Urothelium cell line (cell line): ENCODE data around the gene TOPBP1.
"Not testable (repeated sequence)": the region's sequence is repeated elsewhere in the genome, so short reads cannot be mapped to it uniquely, and the experiment has no call there.

ENCODE experiments used
- DNase-seq: peaks from one replicate; pipeline ENCODE4 v3.0.0; 2011; ENCODE audit warnings: low spot score, mixed read lengths
- FAIRE-seq: peaks from 2 replicates; lab custom pipeline; 2011; peaks lifted over from hg19 to GRCh38; lab: Jason Lieb, UNC

TOPBP1 gene

DNA sequence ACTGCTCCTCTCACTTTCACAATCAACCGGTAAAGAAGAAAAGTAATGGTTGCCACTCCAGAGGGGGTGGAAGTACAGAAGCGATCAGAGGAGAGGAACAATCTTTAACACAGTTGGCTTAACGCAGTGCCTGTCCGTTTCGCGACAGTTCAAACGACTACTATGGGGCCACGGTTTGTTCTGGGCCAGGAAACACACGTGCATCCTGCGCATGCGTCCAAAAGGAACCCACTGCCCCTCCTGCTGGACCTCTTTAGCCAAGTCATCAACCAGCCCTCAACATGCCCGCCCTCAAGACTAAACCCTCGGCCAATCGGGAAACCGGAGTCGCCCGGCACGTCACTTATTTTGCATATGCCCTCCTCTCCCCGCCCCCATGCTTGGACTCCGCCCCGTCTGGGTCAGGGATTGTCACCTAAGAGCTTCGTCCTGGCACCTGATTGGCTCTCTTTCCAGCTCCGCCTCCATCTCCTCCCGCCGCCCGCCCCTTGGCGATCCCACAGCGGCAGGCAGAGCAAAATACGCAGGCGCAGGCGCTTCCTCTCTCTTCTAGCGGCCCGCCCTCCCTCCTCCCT is 88.6 kb downstream of the TOPBP1 start:
- FAIRE-seq = peak; percentile 67
- peak; percentile 96 for DNase-seq

- FAIRE-seq (no peak), DNase-seq (no peak)
Observed at GRCh38 chr3:133572158-133573053, 89.3 kb downstream of the TOPBP1 start.

- DNase-seq (no peak), FAIRE-seq (no peak)
Observed at GRCh38 chr3:133570937-133571320, 90.8 kb downstream of the TOPBP1 start.

DNA sequence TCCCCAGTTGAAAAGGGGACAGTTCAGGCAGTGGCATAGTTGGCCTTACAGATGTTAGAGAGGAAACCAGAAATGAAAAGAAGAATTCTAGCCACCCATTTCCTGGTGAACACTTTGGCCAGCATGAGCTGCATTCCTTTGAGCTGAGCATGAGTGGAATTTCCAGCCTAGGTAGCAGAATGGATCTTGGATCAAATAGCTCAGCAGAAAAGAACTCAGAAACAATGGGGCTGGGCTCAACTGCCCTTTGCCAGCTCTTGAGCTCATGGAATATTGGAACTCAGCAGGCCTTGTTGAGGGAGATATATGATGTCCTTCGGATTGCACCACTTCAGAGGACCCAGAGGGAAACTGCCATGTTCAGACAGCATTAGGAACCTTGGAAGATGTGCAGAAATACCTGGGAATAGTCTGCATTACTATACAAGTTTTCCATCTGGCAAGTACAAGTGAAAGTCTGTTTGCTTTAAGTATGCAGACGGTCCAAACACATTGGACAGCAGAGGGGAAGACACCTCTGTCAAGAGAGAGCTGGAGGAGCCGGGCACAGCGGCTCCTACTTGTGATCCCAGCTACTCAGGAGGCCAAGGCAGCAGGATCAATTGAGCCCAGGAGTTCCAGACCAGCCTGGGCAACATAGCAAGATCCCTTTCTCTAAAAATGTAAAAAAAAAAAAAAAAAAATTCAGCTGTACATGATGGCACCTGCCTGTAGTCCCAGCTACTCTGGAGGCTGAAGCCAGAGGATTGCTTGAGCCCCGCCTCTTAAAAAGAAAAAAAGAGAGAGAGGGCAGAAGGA is 91.4 kb downstream of the TOPBP1 start:
- FAIRE-seq (no peak), DNase-seq (peak; percentile 57)

DNA sequence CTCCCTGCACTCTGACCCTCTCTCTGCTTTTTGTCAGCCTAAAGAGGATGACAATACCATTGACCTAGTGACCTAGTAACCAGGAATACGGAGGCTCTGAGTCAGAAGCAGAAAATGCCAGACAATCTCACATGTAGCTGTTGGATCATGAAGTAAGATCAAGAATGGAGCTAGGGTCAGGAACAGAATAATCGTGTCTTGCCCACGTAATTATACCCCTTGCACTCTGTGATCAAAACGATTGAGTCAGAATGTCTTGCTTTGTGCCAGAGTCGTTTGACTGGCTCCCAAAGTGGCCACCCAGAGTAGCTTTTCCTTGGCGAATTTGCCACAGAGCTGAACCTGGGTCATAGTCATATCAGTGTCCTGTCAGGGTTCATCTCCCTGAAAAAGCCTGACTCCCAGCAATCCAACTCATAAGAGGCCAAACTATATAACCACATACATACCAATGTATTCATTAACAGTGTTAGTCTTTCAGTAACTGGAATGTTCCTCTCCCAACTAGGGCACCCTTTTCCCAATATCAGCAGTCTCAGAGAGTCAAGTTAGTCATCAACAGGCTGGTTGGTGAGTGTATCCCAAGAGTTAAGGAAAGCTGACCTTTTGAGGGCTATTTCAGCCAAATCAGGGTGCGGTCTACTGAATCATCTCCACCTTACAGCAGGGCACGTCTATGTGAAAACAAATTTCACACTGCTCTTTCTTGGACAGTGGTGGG is 93.3 kb downstream of the TOPBP1 start:
- FAIRE-seq = no peak

GRCh38 chr3:133563816-133564215 is 97.9 kb downstream of the TOPBP1 start:
- DNase-seq (no peak), FAIRE-seq (no peak)

More for the DNA sequence above, 93.3 kb downstream of the TOPBP1 start:
- DNase-seq = peak; percentile 58

DNA sequence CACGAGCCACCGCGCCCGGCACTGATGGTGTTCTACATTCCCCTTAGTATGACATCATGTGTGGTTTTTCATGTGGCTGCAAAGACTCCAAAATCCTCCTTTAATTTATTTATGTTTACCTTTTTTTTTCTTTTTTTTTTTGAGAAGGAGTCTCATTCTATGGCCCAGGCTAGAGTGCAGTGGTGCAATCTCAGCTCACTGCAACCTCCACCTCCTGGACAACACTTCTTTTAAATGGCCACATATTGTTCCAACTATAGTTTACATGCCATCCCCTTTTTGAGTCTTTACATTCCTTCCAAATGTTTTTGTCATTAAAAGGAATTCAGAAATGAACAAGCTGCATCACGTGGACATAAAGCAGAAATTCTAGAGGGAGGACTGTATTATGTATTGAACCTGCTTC is 98.6 kb downstream of the TOPBP1 start:
- no peak for FAIRE-seq
- no peak for DNase-seq

DNA sequence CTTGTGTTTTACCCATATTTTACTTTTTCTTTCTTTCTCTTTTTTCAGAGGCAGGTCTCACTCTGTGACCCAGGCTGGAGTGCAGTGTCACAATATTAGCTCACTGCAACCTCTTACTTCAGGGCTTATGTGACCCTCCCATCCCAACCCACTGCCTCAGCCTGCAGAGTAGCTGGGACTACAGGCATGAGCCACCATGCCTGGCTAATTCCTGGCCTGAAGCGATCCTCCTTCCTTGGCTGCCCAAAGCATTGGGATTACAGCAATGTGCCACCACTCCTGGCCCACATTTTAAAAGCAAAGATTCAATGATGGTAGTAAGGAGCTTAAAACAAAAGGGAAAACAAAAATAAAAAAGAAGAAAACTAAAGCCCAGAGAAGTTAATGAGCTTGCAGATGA is 99.4 kb downstream of the TOPBP1 start:
- FAIRE-seq = no peak
- DNase-seq = no peak

- FAIRE-seq (no peak), DNase-seq (no peak)
Observed at GRCh38 chr3:133561679-133562078, 100.1 kb downstream of the TOPBP1 start.

GRCh38 chr3:133551589-133551988 is 110.2 kb downstream of the TOPBP1 start:
- FAIRE-seq, DNase-seq: not testable (repeated sequence)
